Adipocyte (in vitro differentiated cells): ENCODE measurements around the gene LTA.

Source experiments
- DNase-seq: peaks from one replicate; pipeline ENCODE4 v3.0.0-alpha.2; 2015; ENCODE audit warnings: low read depth
- H3K27me3 ChIP-seq: replicated peaks from 2 replicates; pipeline ENCODE4 v1.7.0; 2013; ENCODE audit warnings: mild to moderate bottlenecking, low read length, moderate library complexity; ENCODE audit not compliant: control insufficient read depth, insufficient read depth
- H3K36me3 ChIP-seq: 2 replicates; pipeline ENCODE4 v1.7.0; 2013; ENCODE audit warnings: low read length, mild to moderate bottlenecking, moderate library complexity; ENCODE audit not compliant: control insufficient read depth, insufficient read depth, severe bottlenecking
- H3K4me1 ChIP-seq: 2 replicates; pipeline ENCODE4 v1.7.0; 2013; ENCODE audit warnings: mild to moderate bottlenecking, low read length, moderate library complexity; ENCODE audit not compliant: control insufficient read depth, insufficient read depth
- H3K4me3 ChIP-seq: 2 replicates; pipeline ENCODE4 v1.7.0; 2013; ENCODE audit warnings: mild to moderate bottlenecking, low read length, moderate library complexity
- H3K9ac ChIP-seq: 2 replicates; pipeline ENCODE4 v1.7.0; 2013; ENCODE audit warnings: mild to moderate bottlenecking, low read length, moderate library complexity
- H3K9me3 ChIP-seq: 2 replicates; pipeline ENCODE4 v1.7.0; 2013; ENCODE audit warnings: mild to moderate bottlenecking, low read length, moderate library complexity; ENCODE audit not compliant: control insufficient read depth

Gene LTA

GRCh38 chr6:31575335-31575901, 3.3 kb downstream of the LTA start, which contains the start of gene TNF:
TSS of gene TNF (plus strand) at chr6:31575565. CDS start at chr6:31575742, 177 bp downstream.
- Histone ChIP-seq H3K36me3 (no peaks in the 10 kb centered on the region), H3K9me3 (no peaks in the 10 kb centered on the region), H3K4me1 (peaks cover 6% of the 10 kb centered on the region), H3K4me3 (no peak within 1 kb of the TSS), H3K9ac (no peak within 1 kb of the TSS), H3K27me3 (peaks cover 8% of the 10 kb centered on the region)
- DNase-seq: no peak

DNA sequence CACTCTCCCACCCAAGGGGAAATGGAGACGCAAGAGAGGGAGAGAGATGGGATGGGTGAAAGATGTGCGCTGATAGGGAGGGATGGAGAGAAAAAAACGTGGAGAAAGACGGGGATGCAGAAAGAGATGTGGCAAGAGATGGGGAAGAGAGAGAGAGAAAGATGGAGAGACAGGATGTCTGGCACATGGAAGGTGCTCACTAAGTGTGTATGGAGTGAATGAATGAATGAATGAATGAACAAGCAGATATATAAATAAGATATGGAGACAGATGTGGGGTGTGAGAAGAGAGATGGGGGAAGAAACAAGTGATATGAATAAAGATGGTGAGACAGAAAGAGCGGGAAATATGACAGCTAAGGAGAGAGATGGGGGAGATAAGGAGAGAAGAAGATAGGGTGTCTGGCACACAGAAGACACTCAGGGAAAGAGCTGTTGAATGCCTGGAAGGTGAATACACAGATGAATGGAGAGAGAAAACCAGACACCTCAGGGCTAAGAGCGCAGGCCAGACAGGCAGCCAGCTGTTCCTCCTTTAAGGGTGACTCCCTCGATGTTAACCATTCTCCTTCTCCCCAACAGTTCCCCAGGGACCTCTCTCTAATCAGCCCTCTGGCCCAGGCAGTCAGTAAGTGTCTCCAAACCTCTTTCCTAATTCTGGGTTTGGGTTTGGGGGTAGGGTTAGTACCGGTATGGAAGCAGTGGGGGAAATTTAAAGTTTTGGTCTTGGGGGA, 4.0 kb downstream of the LTA start:
- Histone ChIP-seq H3K4me3 (no peak overlapping the region), H3K9ac (no peak overlapping the region), H3K4me1 (peaks cover 9% of the 10 kb centered on the region), H3K9me3 (no peaks in the 10 kb centered on the region), H3K36me3 (no peaks in the 10 kb centered on the region), H3K27me3 (peaks cover 8% of the 10 kb centered on the region)
- no peak for DNase-seq

GRCh38 chr6:31576897-31577578, 4.9 kb downstream of the LTA start:
- Histone ChIP-seq H3K36me3 (no peaks in the 10 kb centered on the region), H3K9me3 (no peaks in the 10 kb centered on the region), H3K4me1 (peaks cover 15% of the 10 kb centered on the region), H3K4me3 (no peak overlapping the region), H3K9ac (no peak overlapping the region), H3K27me3 (peaks cover 8% of the 10 kb centered on the region)
- DNase-seq: no peak

GRCh38 chr6:31577579-31577966, 5.5 kb downstream of the LTA start:
- H3K4me1 ChIP-seq: peaks cover 15% of the 10 kb centered on the region
- no peaks in the 10 kb centered on the region for H3K9me3 ChIP-seq
- no peak overlapping the region for H3K9ac ChIP-seq
- no peak overlapping the region for H3K4me3 ChIP-seq
- peaks cover 8% of the 10 kb centered on the region for H3K27me3 ChIP-seq
- no peak for DNase-seq
- no peaks in the 10 kb centered on the region for H3K36me3 ChIP-seq

GRCh38 chr6:31578184-31579118, 6.4 kb downstream of the LTA start:
- DNase-seq: no peak
- peaks cover 15% of the 10 kb centered on the region for H3K4me1 ChIP-seq
- no peak overlapping the region for H3K4me3 ChIP-seq
- H3K9ac ChIP-seq: no peak overlapping the region
- H3K36me3 ChIP-seq: no peaks in the 10 kb centered on the region
- H3K27me3 ChIP-seq: peaks cover 4% of the 10 kb centered on the region
- H3K9me3 ChIP-seq: no peaks in the 10 kb centered on the region

DNA sequence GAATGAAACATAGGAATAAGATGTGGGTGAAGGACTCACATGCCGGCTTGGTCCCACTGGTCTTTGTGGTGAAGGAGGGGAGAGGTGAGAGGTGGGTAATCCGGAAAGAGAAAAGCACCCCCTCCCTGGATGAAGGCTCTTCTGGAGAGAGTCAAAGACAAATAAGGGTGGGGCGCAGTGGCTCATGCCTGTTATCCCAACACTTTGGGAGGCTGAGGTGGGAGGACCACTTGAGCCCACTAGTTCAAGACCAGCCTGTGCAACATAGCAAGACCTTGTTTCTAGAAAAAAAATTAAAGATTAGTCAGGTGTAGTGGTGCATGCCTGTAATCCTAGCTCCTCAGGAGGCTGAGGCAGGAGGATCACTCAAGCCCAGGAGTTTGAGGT, 7.0 kb downstream of the LTA start:
- H3K36me3 ChIP-seq: no peaks in the 10 kb centered on the region
- no peaks in the 10 kb centered on the region for H3K9me3 ChIP-seq
- peaks cover 4% of the 10 kb centered on the region for H3K27me3 ChIP-seq
- no peak for DNase-seq
- peaks cover 15% of the 10 kb centered on the region for H3K4me1 ChIP-seq
- no peak overlapping the region for H3K4me3 ChIP-seq
- no peak overlapping the region for H3K9ac ChIP-seq

DNA sequence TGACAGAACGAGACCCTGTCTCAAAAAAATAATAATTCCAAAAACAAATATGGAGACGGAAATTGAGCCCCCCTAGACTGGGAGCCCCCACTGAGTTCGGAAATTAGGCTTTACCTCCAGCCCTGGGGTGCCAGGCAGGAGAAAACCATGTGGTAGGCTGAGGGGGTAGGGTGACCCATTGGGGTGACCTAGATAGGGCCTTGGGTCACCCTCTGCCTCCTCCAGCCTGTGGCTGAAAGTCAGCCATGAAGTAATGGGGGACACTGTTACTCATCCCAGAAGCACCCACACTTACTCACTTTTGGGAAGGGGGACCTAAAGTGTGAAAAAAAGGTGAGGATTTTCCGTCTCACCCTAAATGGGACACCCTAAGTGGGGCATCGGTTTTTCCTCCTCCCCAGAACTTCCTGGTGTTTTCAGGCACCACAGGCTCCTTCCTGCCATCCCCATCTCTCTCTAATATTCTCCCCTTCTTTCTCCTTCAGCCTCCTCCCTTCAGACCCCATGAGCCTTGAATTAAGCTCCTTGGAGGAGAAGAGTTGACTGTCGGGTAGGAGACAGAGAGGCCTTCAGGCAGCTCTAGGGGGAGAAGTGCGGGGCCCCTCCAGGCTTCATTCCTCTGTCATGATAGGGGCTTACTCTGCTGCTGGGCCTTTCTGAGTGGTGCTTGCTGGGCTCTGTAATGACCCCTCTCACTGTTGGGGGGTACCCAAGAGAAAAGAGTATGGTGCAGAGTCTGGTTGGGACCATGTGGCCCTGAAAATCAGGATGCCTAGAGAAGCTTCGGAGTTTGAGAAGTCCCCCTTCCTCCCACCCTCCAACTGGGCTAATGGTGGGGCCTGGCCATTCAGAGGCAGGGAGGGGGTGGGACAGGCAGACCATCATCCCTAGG, 7.7 kb downstream of the LTA start:
- Histone ChIP-seq H3K9me3 (no peaks in the 10 kb centered on the region), H3K4me3 (no peak overlapping the region), H3K36me3 (no peaks in the 10 kb centered on the region)

GRCh38 chr6:31580438-31580740, 8.3 kb downstream of the LTA start:
- Histone ChIP-seq H3K9me3 (no peaks in the 10 kb centered on the region), H3K4me3 (peak overlapping the region; percentile 96), H3K9ac (peak overlapping the region; percentile 96), H3K27me3 (peaks cover 4% of the 10 kb centered on the region), H3K4me1 (peaks cover 11% of the 10 kb centered on the region), H3K36me3 (no peaks in the 10 kb centered on the region)
- no peak for DNase-seq

More for the DNA sequence above, 7.7 kb downstream of the LTA start:
- no peak for DNase-seq
- H3K27me3 ChIP-seq: peaks cover 4% of the 10 kb centered on the region
- H3K9ac ChIP-seq: no peak overlapping the region
- H3K4me1 ChIP-seq: peaks cover 15% of the 10 kb centered on the region

DNA sequence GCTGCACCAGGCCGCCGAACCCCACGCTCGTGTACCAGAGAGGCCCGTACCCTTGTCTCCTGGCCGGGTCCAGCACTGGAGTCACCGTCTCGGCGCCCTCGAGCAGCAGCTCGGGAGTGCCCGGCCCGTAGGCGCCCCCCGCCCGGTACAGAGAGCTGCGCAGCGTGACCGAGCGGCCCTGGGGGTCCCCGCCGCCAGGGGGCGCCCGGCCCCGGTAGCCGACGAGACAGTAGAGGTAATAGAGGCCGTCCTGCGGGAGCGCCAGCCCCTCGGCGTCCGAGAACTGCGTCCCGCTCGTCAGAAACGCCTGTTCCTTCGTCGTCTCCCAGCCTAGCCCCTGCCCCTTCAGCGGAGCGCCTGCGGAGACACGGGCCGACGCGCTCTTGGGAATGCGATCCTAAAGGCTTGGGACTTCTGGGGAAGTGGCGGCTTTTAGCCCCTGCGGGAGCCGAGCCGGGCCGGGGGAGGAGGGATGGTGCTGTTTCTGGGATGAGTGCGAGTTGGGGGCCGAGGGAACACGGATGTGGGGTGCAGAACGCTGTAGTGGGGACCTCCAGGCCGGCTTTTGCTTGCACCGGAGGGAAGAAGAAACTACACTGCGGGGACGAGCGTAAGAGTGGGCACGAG, 8.8 kb downstream of the LTA start:
- H3K27me3 ChIP-seq: peaks cover 4% of the 10 kb centered on the region
- peak; percentile 93 for DNase-seq
- peak overlapping the region; percentile 96 for H3K4me3 ChIP-seq

More for the DNA sequence above, 8.8 kb downstream of the LTA start:
- Histone ChIP-seq H3K4me1 (peaks cover 10% of the 10 kb centered on the region), H3K36me3 (no peaks in the 10 kb centered on the region), H3K9ac (peak overlapping the region; percentile 96), H3K9me3 (no peaks in the 10 kb centered on the region)
